ENCODE data around the gene HSPA12A. TPM values are rescaled to one million over a fixed set of nuclear protein-coding genes. Genes with fewer than 3 reads are reported as not detected.

The HSPA12A gene
- total RNA-seq, 1 donor = 10.9 TPM

DNA sequence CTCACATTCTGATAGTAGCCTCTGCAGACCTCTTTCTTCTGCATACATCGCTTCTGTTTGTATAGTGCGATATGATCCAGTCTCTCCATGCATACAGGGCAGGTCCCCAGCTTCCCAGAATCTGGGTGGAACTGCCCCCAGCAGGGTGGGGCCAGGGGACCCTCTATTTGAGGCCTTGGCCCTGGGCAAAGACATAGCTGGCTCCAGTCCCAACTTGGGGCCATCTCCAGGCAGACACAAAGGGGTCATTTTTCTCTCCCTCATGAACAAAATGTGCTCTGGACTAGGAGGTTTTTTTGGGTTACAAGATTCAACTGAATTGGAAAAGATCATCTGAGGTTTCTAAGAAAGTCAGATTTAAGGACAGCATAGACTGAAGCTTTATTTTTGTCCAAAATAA is 21.1 kb upstream of the HSPA12A start:
- Histone ChIP-seq H3K4me1 (ENCODE audit: insufficient read depth, low read length) (peaks cover 5% of the 10 kb centered on the region), H2AFZ (ENCODE audit: low read length) (no peak overlapping the region), H3K27ac (ENCODE audit: low read depth, low read length) (no peak overlapping the region), H3K4me2 (ENCODE audit: insufficient read depth, low read length) (no peak overlapping the region), H3K27me3 (ENCODE audit: insufficient read depth, low read length) (no peaks in the 10 kb centered on the region), H3K79me2 (ENCODE audit: insufficient read depth, low read length) (no peaks in the 10 kb centered on the region), H4K20me1 (ENCODE audit: insufficient read depth, low read length) (no peaks in the 10 kb centered on the region), H3K9me3 (ENCODE audit: low read depth, low read length) (no peaks in the 10 kb centered on the region), H3K4me3 (ENCODE audit: insufficient read depth, low read length) (no peak overlapping the region), H3K36me3 (ENCODE audit: insufficient read depth, low read length) (no peaks in the 10 kb centered on the region)
- DNase-seq (ENCODE audit: insufficient read length, low spot score, missing footprints) = peak; percentile 4
- TF ChIP-seq, protein P1, sequence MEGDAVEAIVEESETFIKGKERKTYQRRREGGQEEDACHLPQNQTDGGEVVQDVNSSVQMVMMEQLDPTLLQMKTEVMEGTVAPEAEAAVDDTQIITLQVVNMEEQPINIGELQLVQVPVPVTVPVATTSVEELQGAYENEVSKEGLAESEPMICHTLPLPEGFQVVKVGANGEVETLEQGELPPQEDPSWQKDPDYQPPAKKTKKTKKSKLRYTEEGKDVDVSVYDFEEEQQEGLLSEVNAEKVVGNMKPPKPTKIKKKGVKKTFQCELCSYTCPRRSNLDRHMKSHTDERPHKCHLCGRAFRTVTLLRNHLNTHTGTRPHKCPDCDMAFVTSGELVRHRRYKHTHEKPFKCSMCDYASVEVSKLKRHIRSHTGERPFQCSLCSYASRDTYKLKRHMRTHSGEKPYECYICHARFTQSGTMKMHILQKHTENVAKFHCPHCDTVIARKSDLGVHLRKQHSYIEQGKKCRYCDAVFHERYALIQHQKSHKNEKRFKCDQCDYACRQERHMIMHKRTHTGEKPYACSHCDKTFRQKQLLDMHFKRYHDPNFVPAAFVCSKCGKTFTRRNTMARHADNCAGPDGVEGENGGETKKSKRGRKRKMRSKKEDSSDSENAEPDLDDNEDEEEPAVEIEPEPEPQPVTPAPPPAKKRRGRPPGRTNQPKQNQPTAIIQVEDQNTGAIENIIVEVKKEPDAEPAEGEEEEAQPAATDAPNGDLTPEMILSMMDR (IDR thresholded peaks at IDR 0.05; ENCODE audit: extremely low read depth, low read depth, low read length) = no peak

DNA sequence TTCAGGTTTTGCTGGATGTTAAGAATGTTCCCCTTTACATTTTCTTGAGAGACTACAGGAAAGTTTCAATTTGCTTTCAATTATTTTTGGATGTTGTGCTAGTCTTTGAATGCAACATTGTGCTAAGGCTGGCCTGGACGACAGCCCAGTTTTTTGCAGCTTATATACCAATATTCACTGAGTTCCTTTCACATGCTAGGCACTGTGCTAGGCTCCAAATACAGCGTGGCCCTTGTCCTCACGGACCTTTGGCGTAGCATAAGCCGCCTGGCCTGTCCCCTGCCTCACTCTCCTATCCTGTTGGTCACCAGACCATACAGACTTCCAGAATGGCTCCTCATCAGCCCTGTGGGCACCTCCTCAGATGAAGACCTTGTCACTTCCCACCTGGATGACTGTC is 19.5 kb upstream of the HSPA12A start:
- TF ChIP-seq, protein P1 (IDR thresholded peaks at IDR 0.05; ENCODE audit: extremely low read depth, low read depth, low read length) = no peak
- no peaks in the 10 kb centered on the region for H3K79me2 ChIP-seq (ENCODE audit: insufficient read depth, low read length)
- H3K27ac ChIP-seq (ENCODE audit: low read depth, low read length) = no peak overlapping the region
- H3K4me3 ChIP-seq (ENCODE audit: insufficient read depth, low read length) = no peak overlapping the region
- no peak overlapping the region for H2AFZ ChIP-seq (ENCODE audit: low read length)
- no peaks in the 10 kb centered on the region for H3K27me3 ChIP-seq (ENCODE audit: insufficient read depth, low read length)
- H4K20me1 ChIP-seq (ENCODE audit: insufficient read depth, low read length) = no peaks in the 10 kb centered on the region
- no peaks in the 10 kb centered on the region for H3K36me3 ChIP-seq (ENCODE audit: insufficient read depth, low read length)
- no peaks in the 10 kb centered on the region for H3K9me3 ChIP-seq (ENCODE audit: low read depth, low read length)
- DNase-seq (ENCODE audit: insufficient read length, low spot score, missing footprints) = peak; percentile 15
- no peaks in the 10 kb centered on the region for H3K4me1 ChIP-seq (ENCODE audit: insufficient read depth, low read length)
- no peak overlapping the region for H3K4me2 ChIP-seq (ENCODE audit: insufficient read depth, low read length)

DNA sequence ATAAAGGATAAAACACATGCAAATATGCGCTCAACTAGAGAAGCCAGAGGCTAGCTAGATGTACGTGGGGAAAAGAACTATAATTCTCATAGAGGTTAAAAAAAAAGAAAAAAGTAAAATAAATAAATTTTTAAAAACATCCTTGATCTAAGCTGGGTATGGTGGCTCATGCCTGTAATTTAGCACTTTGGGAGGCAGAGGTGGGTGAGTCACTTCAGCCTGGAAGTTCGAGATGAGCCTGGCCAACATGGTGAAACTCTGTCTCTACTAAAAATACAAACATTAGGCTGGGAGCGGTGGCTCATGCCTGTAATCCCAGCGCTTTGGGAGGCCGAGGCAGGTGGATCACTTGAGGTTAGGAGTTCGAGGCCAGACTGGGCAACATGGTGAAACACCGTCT is 18.6 kb upstream of the HSPA12A start:
- Histone ChIP-seq H4K20me1 (ENCODE audit: insufficient read depth, low read length) (no peaks in the 10 kb centered on the region), H3K27ac (ENCODE audit: low read depth, low read length) (no peak overlapping the region), H3K4me1 (ENCODE audit: insufficient read depth, low read length) (peaks cover 6% of the 10 kb centered on the region), H3K4me3 (ENCODE audit: insufficient read depth, low read length) (no peak overlapping the region), H2AFZ (ENCODE audit: low read length) (no peak overlapping the region), H3K9me3 (ENCODE audit: low read depth, low read length) (no peaks in the 10 kb centered on the region), H3K4me2 (ENCODE audit: insufficient read depth, low read length) (no peak overlapping the region), H3K27me3 (ENCODE audit: insufficient read depth, low read length) (no peaks in the 10 kb centered on the region), H3K79me2 (ENCODE audit: insufficient read depth, low read length) (no peaks in the 10 kb centered on the region), H3K36me3 (ENCODE audit: insufficient read depth, low read length) (no peaks in the 10 kb centered on the region)
- DNase-seq (ENCODE audit: insufficient read length, low spot score, missing footprints) = peak; percentile 10
- TF ChIP-seq, protein P1 (IDR thresholded peaks at IDR 0.05; ENCODE audit: extremely low read depth, low read depth, low read length) = no peak

DNA sequence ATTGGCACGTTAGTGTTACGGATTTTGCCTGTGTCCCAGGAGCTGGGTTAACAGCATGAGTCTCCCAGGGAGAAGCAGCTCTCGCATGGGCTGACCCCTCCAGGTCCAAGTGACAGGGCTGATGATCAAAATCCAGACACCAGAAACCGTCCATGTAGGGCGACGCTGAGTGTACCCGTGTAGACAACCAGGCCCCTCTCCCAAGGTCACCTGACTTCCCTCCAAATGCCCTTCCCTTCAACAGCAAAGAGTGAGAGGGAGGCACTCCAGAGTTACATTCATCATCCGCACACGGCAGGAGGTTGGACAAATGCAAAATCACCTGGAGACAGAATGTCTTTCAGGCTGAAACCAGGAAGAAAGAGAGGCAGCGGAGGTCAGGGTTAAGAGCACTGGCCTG is 14.9 kb upstream of the HSPA12A start:
- H3K36me3 ChIP-seq (ENCODE audit: insufficient read depth, low read length) = no peaks in the 10 kb centered on the region
- no peak overlapping the region for H3K27ac ChIP-seq (ENCODE audit: low read depth, low read length)
- no peak for DNase-seq (ENCODE audit: insufficient read length, low spot score, missing footprints)
- H3K27me3 ChIP-seq (ENCODE audit: insufficient read depth, low read length) = no peaks in the 10 kb centered on the region
- H2AFZ ChIP-seq (ENCODE audit: low read length) = no peak overlapping the region
- no peak overlapping the region for H3K4me2 ChIP-seq (ENCODE audit: insufficient read depth, low read length)
- no peak overlapping the region for H3K4me3 ChIP-seq (ENCODE audit: insufficient read depth, low read length)
- H3K9me3 ChIP-seq (ENCODE audit: low read depth, low read length) = no peaks in the 10 kb centered on the region
- no peaks in the 10 kb centered on the region for H3K79me2 ChIP-seq (ENCODE audit: insufficient read depth, low read length)
- H4K20me1 ChIP-seq (ENCODE audit: insufficient read depth, low read length) = no peaks in the 10 kb centered on the region
- H3K4me1 ChIP-seq (ENCODE audit: insufficient read depth, low read length) = peaks cover 16% of the 10 kb centered on the region
- TF ChIP-seq, protein P1 (IDR thresholded peaks at IDR 0.05; ENCODE audit: extremely low read depth, low read depth, low read length) = no peak

All from osteoblast (primary cell).